Measurements from ENCODE around the gene KLHL5. TPM values are rescaled to one million over a fixed set of nuclear protein-coding genes. Genes with fewer than 3 reads are reported as not detected.

Gene KLHL5
- total and polyA plus RNA-seq, 8 donors = 6.3 to 51.0 (median 23.1) TPM

DNA sequence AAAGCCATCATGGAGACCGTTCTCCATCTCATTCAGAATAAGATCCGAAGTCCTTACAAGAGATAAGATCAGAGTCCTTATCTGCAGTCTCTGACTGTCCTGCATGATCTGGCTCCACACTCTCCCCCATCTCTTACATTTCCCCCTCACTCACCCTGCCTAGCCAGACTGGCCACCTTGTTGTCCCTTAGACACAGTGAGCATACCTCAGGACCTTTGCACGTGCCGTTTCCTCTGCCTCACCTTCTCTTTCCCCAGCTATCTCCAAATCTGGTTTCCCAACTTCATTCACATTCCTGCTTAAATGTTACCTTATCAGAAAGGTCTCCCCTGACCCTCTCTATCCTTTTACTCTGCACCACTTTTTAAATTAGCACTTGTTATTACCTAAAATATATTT is 44.0 kb downstream of the KLHL5 start:
- Histone ChIP-seq H3K4me3 (no peak overlapping the region), H3K27ac (no peak overlapping the region), H3K4me1 (no peaks in the 10 kb centered on the region), H3K27me3 (no peaks in the 10 kb centered on the region), H3K9me3 (no peaks in the 10 kb centered on the region), H3K36me3 (peaks cover 7 to 61% (median 48%) of the 10 kb centered on the region in 4 donors)
- no peak for DNase-seq
- no peak for TF ChIP-seq POLR2AphosphoS5 (IDR thresholded peaks at IDR 0.05)
- no peak for TF ChIP-seq EP300 (IDR thresholded peaks at IDR 0.05)
- TF ChIP-seq POLR2A (IDR thresholded peaks at IDR 0.05) = no peak
- no peak for TF ChIP-seq CTCF (IDR thresholded peaks at IDR 0.05)
- WGBS, 5 donors = 97 to 100% (median 98%) methylated on average over 4 of the region's 4 CpGs
- intact Hi-C loops (cut with DNase I; ENCODE audit: low total_unique reads) = no loop called here

GRCh38 chr4:39114436-39114835 is 52.4 kb downstream of the KLHL5 start:
- intact Hi-C loops (cut with DNase I; ENCODE audit: low total_unique reads) = no loop called here
- no peak for TF ChIP-seq CTCF (IDR thresholded peaks at IDR 0.05)
- no peak for TF ChIP-seq POLR2AphosphoS5 (IDR thresholded peaks at IDR 0.05)
- TF ChIP-seq EP300 (IDR thresholded peaks at IDR 0.05) = no peak
- no peak for TF ChIP-seq POLR2A (IDR thresholded peaks at IDR 0.05)

DNA sequence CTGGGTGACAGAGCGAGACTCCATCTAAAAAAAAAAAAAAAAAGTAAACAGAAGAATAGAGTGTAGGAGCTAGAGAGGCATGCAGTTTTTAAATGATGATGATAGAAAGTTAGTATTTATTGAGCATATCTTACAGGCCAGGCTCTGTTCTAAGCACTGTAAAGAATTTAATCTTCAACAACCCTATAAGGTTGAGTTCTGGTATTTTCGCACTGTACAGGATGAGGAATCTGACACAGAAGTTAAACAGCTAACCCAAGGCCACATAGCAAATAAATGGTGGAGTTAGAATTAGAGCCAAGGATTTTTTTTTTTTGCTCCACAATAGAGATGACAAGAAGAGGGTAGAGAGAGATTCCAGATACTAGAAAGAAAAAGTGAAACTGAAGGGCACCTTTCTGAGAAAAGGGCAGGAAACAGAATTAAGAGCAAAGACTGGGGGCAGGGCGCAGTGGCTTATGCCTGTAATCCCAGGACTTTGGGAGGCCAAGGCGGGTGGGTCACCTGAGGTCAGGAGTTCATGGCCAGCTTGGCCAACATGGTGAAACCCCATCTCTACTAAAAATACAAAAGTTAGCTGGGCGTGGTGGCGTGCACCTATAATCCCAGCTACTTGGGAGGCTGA is 56.1 kb downstream of the KLHL5 start:
- intact Hi-C loops (cut with DNase I; ENCODE audit: low total_unique reads) = no loop called here
- no peak overlapping the region for H3K27ac ChIP-seq
- peaks cover 0 to 45% (median 36%) of the 10 kb centered on the region in 4 donors for H3K36me3 ChIP-seq
- H3K27me3 ChIP-seq = no peaks in the 10 kb centered on the region
- WGBS, 5 donors = 89 to 91% (median 91%) methylated on average over 6 of the region's 6 CpGs
- TF ChIP-seq EP300 (IDR thresholded peaks at IDR 0.05) = no peak
- H3K9me3 ChIP-seq = no peaks in the 10 kb centered on the region
- H3K4me1 ChIP-seq = no peaks in the 10 kb centered on the region
- peak in 1 of 2 donors; percentile 6 for DNase-seq
- H3K4me3 ChIP-seq = no peak overlapping the region

More at GRCh38 chr4:39114436-39114835, 52.4 kb downstream of the KLHL5 start:
- no peaks in the 10 kb centered on the region for H3K27me3 ChIP-seq
- no peaks in the 10 kb centered on the region for H3K4me1 ChIP-seq
- WGBS, 5 donors = 68 to 83% (median 75%) methylated on average over 2 of the region's 2 CpGs
- no peak overlapping the region for H3K27ac ChIP-seq
- peaks cover 0 to 55% (median 49%) of the 10 kb centered on the region in 4 donors for H3K36me3 ChIP-seq
- no peaks in the 10 kb centered on the region for H3K9me3 ChIP-seq
- H3K4me3 ChIP-seq = no peak overlapping the region
- DNase-seq = no peak

GRCh38 chr4:39120418-39120817 is 58.4 kb downstream of the KLHL5 start:
- Histone ChIP-seq H3K36me3 (peaks cover 0 to 23% (median 15%) of the 10 kb centered on the region in 4 donors), H3K9me3 (no peaks in the 10 kb centered on the region), H3K27me3 (no peaks in the 10 kb centered on the region), H3K27ac (no peak overlapping the region), H3K4me3 (no peak overlapping the region), H3K4me1 (no peaks in the 10 kb centered on the region)
- TF ChIP-seq EP300 (IDR thresholded peaks at IDR 0.05) (no peak), POLR2A (IDR thresholded peaks at IDR 0.05) (no peak), CTCF (IDR thresholded peaks at IDR 0.05) (no peak), POLR2AphosphoS5 (IDR thresholded peaks at IDR 0.05) (no peak)
- no peak for DNase-seq
- intact Hi-C loops (cut with DNase I; ENCODE audit: low total_unique reads) = no loop called here
- WGBS, 5 donors = 92 to 100% (median 95%) methylated on average over 1 of the region's 1 CpG

DNA sequence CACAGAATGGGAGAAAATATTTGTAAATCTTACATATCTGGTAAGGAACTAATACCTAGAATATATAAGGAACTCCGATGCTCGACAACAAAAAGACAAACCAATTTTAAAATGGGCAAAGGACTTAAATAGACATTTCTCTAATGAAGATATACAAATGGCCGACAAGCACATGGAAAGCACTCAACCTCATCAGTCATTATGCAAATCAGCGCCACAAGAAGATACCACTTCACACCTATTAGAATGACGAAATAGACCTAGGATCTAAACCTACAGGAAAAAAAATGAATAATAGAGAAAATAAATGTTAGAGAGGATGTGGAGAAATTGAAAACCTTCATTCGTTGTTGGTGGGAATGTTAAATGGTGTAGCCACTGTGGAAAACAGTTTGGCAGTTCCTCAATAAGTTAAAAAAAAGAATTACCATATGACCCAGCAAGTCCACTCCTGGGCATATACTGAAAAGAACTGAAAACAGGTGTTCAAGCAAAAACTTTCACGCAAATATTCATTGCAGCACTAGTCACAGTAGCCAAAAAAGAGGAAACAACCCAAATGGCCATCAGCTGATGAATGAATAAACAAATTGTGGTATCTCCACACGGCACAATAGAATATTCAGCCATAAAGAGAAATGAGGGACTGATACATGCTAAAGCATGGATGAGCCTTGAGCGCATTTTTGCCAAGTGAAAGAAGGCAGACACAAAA is 63.0 kb downstream of the KLHL5 start:
- Histone ChIP-seq H3K27me3 (no peaks in the 10 kb centered on the region), H3K4me3 (no peak overlapping the region), H3K9me3 (no peaks in the 10 kb centered on the region), H3K36me3 (peaks cover 0 to 5% (median 0%) of the 10 kb centered on the region in 4 donors), H3K4me1 (no peaks in the 10 kb centered on the region), H3K27ac (no peak overlapping the region)
- WGBS, 5 donors = 91 to 95% (median 95%) methylated on average over 9 of the region's 9 CpGs
- DNase-seq = no peak
- intact Hi-C loops (cut with DNase I; ENCODE audit: low total_unique reads) = no loop called here
- TF ChIP-seq EP300 (IDR thresholded peaks at IDR 0.05) (no peak), POLR2A (IDR thresholded peaks at IDR 0.05) (no peak), CTCF (IDR thresholded peaks at IDR 0.05) (no peak), POLR2AphosphoS5 (IDR thresholded peaks at IDR 0.05) (no peak)

Data from stomach (tissue), 9 donors.